MCF 10A (cell line): ENCODE measurements around the gene TACR3. TPM values are rescaled to one million over a fixed set of nuclear protein-coding genes. Genes with fewer than 3 reads are reported as not detected.

ENCODE experiments used
- Bru-seq: library from RNA; stranded (reverse); fragments of 400-500 nt; gene quantifications from one replicate; lab custom pipeline; 2021; lab: Mats Ljungman, UMichigan
- BruChase-seq, 2 experiments: library from RNA; stranded (reverse); fragments of 400-500 nt; gene quantifications; one replicate each; lab custom pipeline; 2021; lab: Mats Ljungman, UMichigan
- BruUV-seq: library from RNA; stranded (reverse); fragments of 400-500 nt; replicated peaks from 2 replicates; lab custom pipeline; 2021; lab: Mats Ljungman, UMichigan
- CTCF ChIA-PET: fragments of 300-600 bp; sonication (Branson Sonifier 250); formaldehyde crosslinking; extraction: SDS; loops from one replicate; lab custom pipeline; 2021; ENCODE audit warnings: antibody characterized with exemption, inconsistent platforms; lab: Yijun Ruan, JAX
- POLR2A ChIA-PET: fragments of 300-600, 350-650 bp; sonication (Branson Sonifier 250); formaldehyde crosslinking; extraction: SDS; loops from one replicate; lab custom pipeline; 2020; ENCODE audit warnings: antibody characterized with exemption, inconsistent platforms; lab: Yijun Ruan, JAX
- DNase-seq: peaks from one replicate; pipeline ENCODE4 v3.0.0-alpha.2; 2018; ENCODE audit not compliant: unreplicated experiment
- H3K27ac Mint-ChIP-seq: one replicate; pipeline ENCODE4 v1.8.0; 2022; ENCODE audit warnings: mild to moderate bottlenecking, low read depth, mixed read lengths; ENCODE audit not compliant: unreplicated experiment
- H3K27me3 Mint-ChIP-seq: one replicate; pipeline ENCODE4 v1.8.0; 2022; ENCODE audit warnings: mixed read lengths; ENCODE audit not compliant: insufficient read depth, unreplicated experiment
- H3K36me3 Mint-ChIP-seq: one replicate; pipeline ENCODE4 v1.8.0; 2022; ENCODE audit warnings: mild to moderate bottlenecking, moderate library complexity, mixed read lengths; ENCODE audit not compliant: insufficient read depth, unreplicated experiment
- H3K4me1 Mint-ChIP-seq: one replicate; pipeline ENCODE4 v1.8.0; 2022; ENCODE audit warnings: mixed read lengths; ENCODE audit not compliant: insufficient read depth, unreplicated experiment
- H3K4me3 Mint-ChIP-seq: one replicate; pipeline ENCODE4 v1.8.0; 2022; ENCODE audit warnings: mild to moderate bottlenecking, moderate library complexity, mixed read lengths; ENCODE audit not compliant: unreplicated experiment
- H3K9me3 Mint-ChIP-seq: one replicate; pipeline ENCODE4 v1.8.0; 2022; ENCODE audit warnings: mixed read lengths; ENCODE audit not compliant: unreplicated experiment
- intact Hi-C: fragments of 100-400 bp; cut with micrococcal nuclease; formaldehyde crosslinking; loops from 2 replicates; pipeline ENCODE4 v1.14.1; 2022
- long read RNA-seq: library from polyadenylated mRNA; stranded (forward); transcript quantifications from one replicate; pipeline ENCODE4 v2.0.0, GENCODE V29; 2022
- total RNA-seq: library from RNA; stranded (reverse); gene quantifications from 2 replicates; pipeline ENCODE4 v1.2.3, GENCODE V29; 2022
- TF ChIP-seq, protein P1 (sequence below): fragments of 200-600 bp; IDR thresholded peaks from one replicate; pipeline ENCODE4 v1.8.0; 2022; ENCODE audit warnings: antibody characterized with exemption, mild to moderate bottlenecking; ENCODE audit not compliant: unreplicated experiment

Gene TACR3, protein sequence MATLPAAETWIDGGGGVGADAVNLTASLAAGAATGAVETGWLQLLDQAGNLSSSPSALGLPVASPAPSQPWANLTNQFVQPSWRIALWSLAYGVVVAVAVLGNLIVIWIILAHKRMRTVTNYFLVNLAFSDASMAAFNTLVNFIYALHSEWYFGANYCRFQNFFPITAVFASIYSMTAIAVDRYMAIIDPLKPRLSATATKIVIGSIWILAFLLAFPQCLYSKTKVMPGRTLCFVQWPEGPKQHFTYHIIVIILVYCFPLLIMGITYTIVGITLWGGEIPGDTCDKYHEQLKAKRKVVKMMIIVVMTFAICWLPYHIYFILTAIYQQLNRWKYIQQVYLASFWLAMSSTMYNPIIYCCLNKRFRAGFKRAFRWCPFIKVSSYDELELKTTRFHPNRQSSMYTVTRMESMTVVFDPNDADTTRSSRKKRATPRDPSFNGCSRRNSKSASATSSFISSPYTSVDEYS
- total RNA-seq (not detected in 2 replicates), Bru-seq, nascent RNA (percentile 3 among the genes with signal in this experiment), BruChase-seq, experiment 1, labeled RNA remaining after a 6-hour chase (percentile 1 among the genes with signal in this experiment), BruChase-seq, experiment 2, labeled RNA remaining after a 2-hour chase (percentile 3 among the genes with signal in this experiment)
- long read RNA-seq, result 0 reads

DNA sequence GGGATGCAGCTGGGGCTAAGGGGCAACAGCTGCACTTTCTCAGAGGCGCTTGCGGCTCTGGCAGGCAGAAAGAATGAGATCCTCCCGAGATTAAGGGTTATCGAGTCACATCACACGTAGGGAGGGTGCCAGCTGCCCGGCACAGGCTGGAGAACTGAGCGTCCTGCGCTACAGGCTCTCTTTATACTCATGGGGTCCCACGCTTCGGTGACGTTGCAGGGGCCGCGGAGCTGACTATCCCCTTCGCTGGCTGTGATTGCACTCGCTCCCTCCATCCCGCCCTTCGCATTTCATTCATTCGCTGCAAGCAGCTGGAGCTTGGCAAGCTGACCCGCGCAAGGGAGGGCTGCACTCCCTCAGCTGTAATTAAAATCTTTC is at the start of gene TACR3:
Gene TACR3 (minus strand): TSS at position 156 of the 378 bp plus-strand sequence. CDS start 310 bp downstream, outside the sequence.
- no peaks in the 10 kb centered on the region for H3K27me3 Mint-ChIP-seq
- intact Hi-C loops, result no loop called here
- no peak within 1 kb of the TSS for H3K4me3 Mint-ChIP-seq
- POLR2A ChIA-PET, result no interaction called here
- no peak within 1 kb of the TSS for H3K27ac Mint-ChIP-seq
- H3K9me3 Mint-ChIP-seq, result no peaks in the 10 kb centered on the region
- H3K36me3 Mint-ChIP-seq, result no peaks in the 10 kb centered on the region
- CTCF ChIA-PET, result no interaction called here
- peaks cover 5% of the 10 kb centered on the region for H3K4me1 Mint-ChIP-seq
- TF ChIP-seq, protein P1, sequence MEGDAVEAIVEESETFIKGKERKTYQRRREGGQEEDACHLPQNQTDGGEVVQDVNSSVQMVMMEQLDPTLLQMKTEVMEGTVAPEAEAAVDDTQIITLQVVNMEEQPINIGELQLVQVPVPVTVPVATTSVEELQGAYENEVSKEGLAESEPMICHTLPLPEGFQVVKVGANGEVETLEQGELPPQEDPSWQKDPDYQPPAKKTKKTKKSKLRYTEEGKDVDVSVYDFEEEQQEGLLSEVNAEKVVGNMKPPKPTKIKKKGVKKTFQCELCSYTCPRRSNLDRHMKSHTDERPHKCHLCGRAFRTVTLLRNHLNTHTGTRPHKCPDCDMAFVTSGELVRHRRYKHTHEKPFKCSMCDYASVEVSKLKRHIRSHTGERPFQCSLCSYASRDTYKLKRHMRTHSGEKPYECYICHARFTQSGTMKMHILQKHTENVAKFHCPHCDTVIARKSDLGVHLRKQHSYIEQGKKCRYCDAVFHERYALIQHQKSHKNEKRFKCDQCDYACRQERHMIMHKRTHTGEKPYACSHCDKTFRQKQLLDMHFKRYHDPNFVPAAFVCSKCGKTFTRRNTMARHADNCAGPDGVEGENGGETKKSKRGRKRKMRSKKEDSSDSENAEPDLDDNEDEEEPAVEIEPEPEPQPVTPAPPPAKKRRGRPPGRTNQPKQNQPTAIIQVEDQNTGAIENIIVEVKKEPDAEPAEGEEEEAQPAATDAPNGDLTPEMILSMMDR, result no peak
- no TSS peak for BruUV-seq
- no peak for DNase-seq

DNA sequence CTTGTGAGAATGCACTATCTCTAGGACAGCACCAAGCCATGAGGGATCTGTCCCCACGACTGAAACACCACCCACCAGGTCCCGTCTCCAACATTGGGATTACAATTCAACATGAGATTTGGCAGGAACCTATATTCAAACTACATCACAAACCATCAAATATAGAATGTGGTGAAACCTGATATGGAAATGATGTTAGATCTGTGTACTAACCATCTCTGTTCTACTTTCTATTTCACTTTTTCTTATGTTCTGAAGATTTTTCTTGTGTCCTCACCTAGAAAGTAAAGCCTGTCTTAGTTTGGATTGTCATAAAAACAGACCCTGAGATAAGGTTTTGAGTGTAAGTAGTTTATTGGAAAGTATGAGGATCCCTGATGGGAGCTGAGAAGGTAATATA is 37.8 kb upstream of the TACR3 start:
- Mint-ChIP-seq H3K36me3 (no peaks in the 10 kb centered on the region), H3K9me3 (no peaks in the 10 kb centered on the region), H3K27ac (no peak overlapping the region), H3K4me3 (no peak overlapping the region), H3K27me3 (no peaks in the 10 kb centered on the region), H3K4me1 (peaks cover 7% of the 10 kb centered on the region)
- intact Hi-C loops, result no loop called here
- POLR2A ChIA-PET, result no interaction called here
- CTCF ChIA-PET, result interaction anchor here (0.7 kb wide), 1 partner anchor 28 kb away, joined by 7 read pairs; no protein-coding TSS in a partner anchor
- DNase-seq, result no peak
- TF ChIP-seq, protein P1, result no peak
- no TSS peak for BruUV-seq

DNA sequence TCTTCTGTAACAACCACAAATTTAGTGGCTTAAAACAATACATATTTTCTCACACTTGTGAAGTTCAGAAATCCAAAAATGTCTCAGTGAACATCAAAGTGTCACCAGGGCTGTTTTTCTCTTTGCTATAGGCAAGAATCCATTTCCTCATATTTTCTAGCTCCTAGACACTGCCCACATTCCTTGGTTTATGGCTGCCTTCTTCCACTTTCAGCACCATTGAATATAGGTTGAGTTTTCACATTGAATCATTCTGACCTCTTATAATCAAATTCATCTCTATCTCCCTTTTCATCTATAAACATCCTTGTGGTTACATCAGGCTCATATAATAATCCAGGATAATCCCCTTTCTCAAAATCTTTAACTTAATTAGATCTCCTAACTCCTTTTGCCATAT is 37.0 kb upstream of the TACR3 start:
- H3K27ac Mint-ChIP-seq, result no peak overlapping the region
- intact Hi-C loops, result no loop called here
- TF ChIP-seq, protein P1, result no peak
- no peaks in the 10 kb centered on the region for H3K36me3 Mint-ChIP-seq
- ChIA-PET CTCF (interaction anchor here (0.6 kb wide), 1 partner anchor 27 kb away, joined by 3 read pairs; no protein-coding TSS in a partner anchor), POLR2A (interaction anchor here (1.1 kb wide), 1 partner anchor 62 kb away, joined by 3 read pairs; no protein-coding TSS in a partner anchor)
- no peaks in the 10 kb centered on the region for H3K27me3 Mint-ChIP-seq
- no peak for DNase-seq
- H3K9me3 Mint-ChIP-seq, result no peaks in the 10 kb centered on the region
- peaks cover 7% of the 10 kb centered on the region for H3K4me1 Mint-ChIP-seq
- H3K4me3 Mint-ChIP-seq, result no peak overlapping the region
- BruUV-seq, result no TSS peak

DNA sequence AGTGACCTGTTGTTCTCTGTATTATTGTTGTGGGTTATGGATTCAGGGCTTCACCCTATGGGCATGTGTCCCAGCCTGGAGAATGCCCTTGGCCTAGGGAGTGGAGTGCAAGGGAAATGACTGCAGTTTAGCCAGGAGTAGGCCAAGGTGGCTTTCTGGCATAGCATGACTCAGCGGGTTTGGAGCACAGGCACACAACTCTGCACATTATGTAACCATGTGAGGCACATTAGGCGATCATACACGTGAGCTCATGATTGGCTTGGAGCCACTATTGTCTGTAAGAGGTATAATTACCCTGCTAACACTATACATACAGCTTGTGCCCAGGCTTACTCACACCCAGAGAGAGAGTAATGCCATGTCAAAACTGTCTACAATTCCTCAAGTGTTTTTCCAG is 35.1 kb upstream of the TACR3 start:
- BruUV-seq, result no TSS peak
- peaks cover 7% of the 10 kb centered on the region for H3K4me1 Mint-ChIP-seq
- H3K4me3 Mint-ChIP-seq, result no peak overlapping the region
- TF ChIP-seq, protein P1, result no peak
- no peaks in the 10 kb centered on the region for H3K9me3 Mint-ChIP-seq
- peak; percentile 98 for DNase-seq
- ChIA-PET POLR2A (interaction anchor here (0.6 kb wide), 1 partner anchor 34 kb away, joined by 3 read pairs; no protein-coding TSS in a partner anchor), CTCF (interaction anchor here (0.5 to 1.0 kb wide), 4 partner anchors 28 to 1961 kb away, joined by 3 to 4 read pairs (median 3); no protein-coding TSS in a partner anchor)
- no peaks in the 10 kb centered on the region for H3K27me3 Mint-ChIP-seq
- H3K27ac Mint-ChIP-seq, result peak overlapping the region; percentile 81
- intact Hi-C loops, result no loop called here
- H3K36me3 Mint-ChIP-seq, result no peaks in the 10 kb centered on the region
